ENCODE data around the gene STARD3.

Gene STARD3

GRCh38 chr17:39674179-39674578 lies 37.2 kb downstream of the STARD3 start:
- DNase-seq: no peak

- peak; percentile 13 for DNase-seq
Measured at GRCh38 chr17:39674702-39675389, 37.9 kb downstream of the STARD3 start.

- DNase-seq: no peak
Measured at GRCh38 chr17:39675390-39676082, 38.6 kb downstream of the STARD3 start.

- peak; percentile 70 for DNase-seq
Measured at GRCh38 chr17:39676198-39676819, 39.4 kb downstream of the STARD3 start.

GRCh38 chr17:39677072-39677471 lies 40.1 kb downstream of the STARD3 start:
- DNase-seq: no peak

GRCh38 chr17:39677542-39678339 lies 40.8 kb downstream of the STARD3 start:
- peak; percentile 34 for DNase-seq

GRCh38 chr17:39678340-39679116 lies 41.6 kb downstream of the STARD3 start:
- DNase-seq: no peak

GRCh38 chr17:39679521-39680192 lies 42.7 kb downstream of the STARD3 start:
- no peak for DNase-seq

GRCh38 chr17:39683295-39683939 lies 46.5 kb downstream of the STARD3 start:
- no peak for DNase-seq

GRCh38 chr17:39684369-39685192 lies 47.6 kb downstream of the STARD3 start:
- DNase-seq: no peak

GRCh38 chr17:39687101-39687545 lies 50.2 kb downstream of the STARD3 start:
- peak; percentile 57 for DNase-seq

GRCh38 chr17:39687546-39688474 lies 50.9 kb downstream of the STARD3 start, which contains the start of gene PGAP3:
PGAP3 (minus strand) TSS chr17:39688057; CDS start chr17:39688014, 43 bp downstream.
- peak; percentile 94 for DNase-seq

- peak; percentile 32 for DNase-seq
Measured at GRCh38 chr17:39688475-39688835, 51.5 kb downstream of the STARD3 start.

GRCh38 chr17:39688945-39689344 lies 52.0 kb downstream of the STARD3 start:
- DNase-seq: no peak

GRCh38 chr17:39694593-39694992 lies 57.6 kb downstream of the STARD3 start:
- no peak for DNase-seq

GRCh38 chr17:39695089-39695474 lies 58.1 kb downstream of the STARD3 start:
- DNase-seq: no peak

GRCh38 chr17:39696731-39697130 lies 59.8 kb downstream of the STARD3 start:
- DNase-seq: no peak

- DNase-seq: no peak
Measured at GRCh38 chr17:39697961-39698360, 61.0 kb downstream of the STARD3 start.
